ENCODE measurements around the gene MOB1A. TPM values are rescaled to one million over a fixed set of nuclear protein-coding genes. Genes with fewer than 3 reads are reported as not detected.

MOB1A gene
- total RNA-seq, 1 experiment from 2014 or later: 132 TPM

DNA sequence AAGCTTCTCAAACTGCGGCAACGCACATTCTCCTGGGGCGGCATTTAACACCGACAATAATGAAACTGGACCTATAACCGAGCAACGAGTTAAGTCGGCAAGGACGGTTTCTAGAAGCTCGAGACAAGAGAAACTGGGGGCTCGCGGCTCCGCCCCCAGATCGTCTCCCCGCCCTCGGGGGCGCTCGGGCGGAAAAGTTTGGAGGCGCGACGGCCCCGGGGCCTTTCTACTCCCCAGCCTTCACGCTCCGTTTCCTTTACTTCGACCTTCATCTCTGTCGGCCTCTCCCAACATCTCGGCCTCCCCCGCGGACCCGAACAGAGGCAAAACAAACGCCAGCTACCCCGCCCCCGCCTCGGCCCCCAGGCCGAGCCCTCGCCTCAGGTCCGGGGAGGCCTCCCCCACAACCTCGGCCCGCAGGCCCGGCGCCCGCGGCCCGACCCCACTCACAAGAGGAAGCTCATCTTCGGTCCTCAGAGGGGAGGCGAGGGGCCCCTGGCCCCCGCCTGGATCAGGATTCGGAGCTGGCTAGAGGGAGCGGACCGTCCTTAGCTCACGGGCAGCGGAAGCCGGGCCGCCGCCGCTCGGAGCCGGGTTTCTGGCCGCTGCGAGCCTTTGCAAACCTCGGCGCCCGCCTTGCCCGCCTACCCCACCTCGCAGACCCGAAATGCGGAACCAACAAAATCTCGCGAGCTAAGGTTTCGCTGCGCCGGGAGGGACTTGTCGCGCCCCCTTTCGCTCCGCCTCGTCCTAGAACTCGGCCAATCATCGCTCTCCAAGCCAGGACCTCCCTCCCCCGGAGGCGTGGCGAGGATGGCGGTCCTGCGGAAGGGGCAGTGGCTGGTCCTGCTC is at the start of gene MOB1A (continued):
- TF ChIP-seq CTCF (IDR thresholded peaks at IDR 0.05 in 2 of 3, conservative IDR thresholded peaks at IDR 0.05 in 1 of 3; ENCODE audit: borderline replicate concordance in 1 of 3, insufficient read depth in 1 of 3, low read depth in 2 of 3, low read length in 2 of 3) (no peak), TCF7L2 (IDR thresholded peaks at IDR 0.05; ENCODE audit: borderline replicate concordance, extremely low read depth, insufficient read depth, insufficient read length) (no peak), FOSL1 (IDR thresholded peaks at IDR 0.05; ENCODE audit: low read depth) (no peak), EGR1 (IDR thresholded peaks at IDR 0.05; ENCODE audit: low read depth) (0 out of 2 replicates have a peak, but pooled peaks have one; percentile 30), ZNF274 (IDR thresholded peaks at IDR 0.05; ENCODE audit: low read depth, low read length) (no peak), EZH2 (IDR thresholded peaks at IDR 0.05) (no peak), JUND (IDR thresholded peaks at IDR 0.05) (no peak)

GRCh38 chr2:74227646-74228045 is 49.0 kb upstream of the MOB1A start:
- Histone ChIP-seq H3K36me3 (ENCODE audit: control insufficient read depth in 1 of 2, insufficient read depth in 2 of 2, low read length in 2 of 2) (no peaks in the 10 kb centered on the region), H3K9ac (ENCODE audit: low read length) (no peak overlapping the region), H3K27me3 (ENCODE audit: insufficient read depth, low read length) (no peaks in the 10 kb centered on the region), H3K4me3 (replicated peaks in 1 of 2; ENCODE audit: low read depth in 1 of 2, low read length in 2 of 2) (no peak overlapping the region), H3K27ac (ENCODE audit: low read depth, low read length) (no peak overlapping the region), H4K20me1 (ENCODE audit: insufficient read depth) (no peaks in the 10 kb centered on the region), H3K79me2 (ENCODE audit: insufficient read depth, low read length) (no peaks in the 10 kb centered on the region), H3K4me2 (ENCODE audit: low read length) (no peak overlapping the region), H3K9me3 (ENCODE audit: control insufficient read depth in 1 of 2, insufficient read depth in 1 of 2, low read depth in 1 of 2, low read length in 2 of 2) (no peaks in the 10 kb centered on the region), H2AFZ (ENCODE audit: low read depth, low read length, poor library complexity, severe bottlenecking) (no peak overlapping the region), H3K4me1 (ENCODE audit: control insufficient read depth in 1 of 2, insufficient read depth in 2 of 2, low read length in 2 of 2) (0 out of 4 replicates have a peak, but pooled peaks cover 2 to 6% of the 10 kb centered on the region in 2 experiments), H3K9me2 (ENCODE audit: insufficient read depth) (no peaks in the 10 kb centered on the region)
- intact Hi-C loops (cut with micrococcal nuclease): no loop called here
- ChIA-PET POLR2A (no interaction called here), RAD21 (ENCODE audit: low non-redundant PET in 1 of 2, low total read pairs in 2 of 2, uncharacterized antibody in 2 of 2, unreplicated experiment in 2 of 2) (no interaction called here), CTCF (no interaction called here)
- ATAC-seq (no peak), DNase-seq (ENCODE audit: low read depth, low spot score) (no peak)
- TF ChIP-seq SP1 (IDR thresholded peaks at IDR 0.05; ENCODE audit: low read depth) (no peak), CEBPB (IDR thresholded peaks at IDR 0.05; ENCODE audit: low read depth) (no peak), EZH2phosphoT487 (IDR thresholded peaks at IDR 0.05; ENCODE audit: borderline replicate concordance) (no peak), SIN3A (IDR thresholded peaks at IDR 0.05; ENCODE audit: low read depth) (no peak), JUND (IDR thresholded peaks at IDR 0.05) (no peak), SRF (IDR thresholded peaks at IDR 0.05; ENCODE audit: low read depth) (no peak), POLR2AphosphoS5 (IDR thresholded peaks at IDR 0.05; ENCODE audit: low read depth, low read length) (no peak), TCF7L2 (IDR thresholded peaks at IDR 0.05; ENCODE audit: borderline replicate concordance, extremely low read depth, insufficient read depth, insufficient read length) (no peak), CBX3 (IDR thresholded peaks at IDR 0.05; ENCODE audit: low read depth) (no peak), ELF1 (IDR thresholded peaks at IDR 0.05; ENCODE audit: borderline replicate concordance, low read depth) (no peak), EZH2 (IDR thresholded peaks at IDR 0.05) (no peak), CTCF (IDR thresholded peaks at IDR 0.05 in 2 of 3, conservative IDR thresholded peaks at IDR 0.05 in 1 of 3; ENCODE audit: borderline replicate concordance in 1 of 3, insufficient read depth in 1 of 3, low read depth in 2 of 3, low read length in 2 of 3) (no peak)
- TF ChIP-seq, protein P1, sequence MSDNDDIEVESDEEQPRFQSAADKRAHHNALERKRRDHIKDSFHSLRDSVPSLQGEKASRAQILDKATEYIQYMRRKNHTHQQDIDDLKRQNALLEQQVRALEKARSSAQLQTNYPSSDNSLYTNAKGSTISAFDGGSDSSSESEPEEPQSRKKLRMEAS (IDR thresholded peaks at IDR 0.05): no peak
- BruUV-seq (replicated peaks): no TSS peak
